GM18520 (cell line): ENCODE results near the gene NOD2.

Experiments used
- ATAC-seq: cut with Tn5 transposase; IDR thresholded peaks from one replicate; pipeline ENCODE4 v1.9.1; 2021; ENCODE audit not compliant: unreplicated experiment

The NOD2 gene

GRCh38 chr16:50778284-50779163 lies 85.1 kb downstream of the NOD2 start:
- ATAC-seq: no peak

GRCh38 chr16:50781043-50781442 lies 87.6 kb downstream of the NOD2 start:
- no peak for ATAC-seq

GRCh38 chr16:50781518-50781917 lies 88.1 kb downstream of the NOD2 start:
- no peak for ATAC-seq
